ENCODE measurements around the gene ZMYND8. TPM values are rescaled to one million over a fixed set of nuclear protein-coding genes. Genes with fewer than 3 reads are reported as not detected.

ZMYND8 gene
- total RNA-seq, 3 donors from 2014 or later = 62.1 to 64.9 (median 62.1) TPM

DNA sequence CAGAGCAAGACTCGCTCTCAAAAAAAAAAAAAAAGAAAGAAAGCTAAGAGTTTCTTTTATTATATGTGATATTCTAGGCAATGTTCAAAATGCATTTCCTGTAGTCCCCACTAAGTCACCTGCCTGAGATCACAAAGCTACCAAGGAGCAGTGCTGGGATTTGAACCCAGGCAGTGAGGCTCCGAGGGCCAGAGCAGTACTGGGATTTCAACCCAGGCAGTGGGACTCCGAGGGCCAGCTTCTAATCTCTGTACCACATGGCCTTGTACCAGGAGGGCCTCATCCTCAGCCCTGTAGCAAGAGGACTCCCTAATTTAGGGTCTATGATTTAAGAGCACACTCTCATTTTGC, 39.7 kb downstream of the ZMYND8 start:
- DNase-seq = no peak
- Histone ChIP-seq H3K36me3 (ENCODE audit: low read depth) (no peaks in the 10 kb centered on the region), H3K4me1 (ENCODE audit: low read depth) (peaks cover 61% of the 10 kb centered on the region), H3K9me3 (no peaks in the 10 kb centered on the region), H3K4me3 (no peak overlapping the region)
- intact Hi-C loops (cut with DNase I, micrococcal nuclease) = loop anchor here in 1 of 2 donors (5.0 kb wide), 1 partner anchor 41 kb away; the partner anchor contains the start of gene ZMYND8
- ATAC-seq = no peak
- TF ChIP-seq CTCF (IDR thresholded peaks at IDR 0.05) = no peak

- intact Hi-C loops (cut with DNase I, micrococcal nuclease) = loop anchor here in 1 of 2 donors (5.0 kb wide), 1 partner anchor 42 kb away; the partner anchor contains the start of gene ZMYND8
- TF ChIP-seq CTCF (IDR thresholded peaks at IDR 0.05) = no peak
- Histone ChIP-seq H3K4me3 (no peak overlapping the region), H3K9me3 (no peaks in the 10 kb centered on the region), H3K4me1 (ENCODE audit: low read depth) (peaks cover 48% of the 10 kb centered on the region), H3K36me3 (ENCODE audit: low read depth) (no peaks in the 10 kb centered on the region)
- DNase-seq (no peak), ATAC-seq (no peak)
These were observed 41.0 kb downstream of the ZMYND8 start for GRCh38 chr20:47315339-47316056.

DNA sequence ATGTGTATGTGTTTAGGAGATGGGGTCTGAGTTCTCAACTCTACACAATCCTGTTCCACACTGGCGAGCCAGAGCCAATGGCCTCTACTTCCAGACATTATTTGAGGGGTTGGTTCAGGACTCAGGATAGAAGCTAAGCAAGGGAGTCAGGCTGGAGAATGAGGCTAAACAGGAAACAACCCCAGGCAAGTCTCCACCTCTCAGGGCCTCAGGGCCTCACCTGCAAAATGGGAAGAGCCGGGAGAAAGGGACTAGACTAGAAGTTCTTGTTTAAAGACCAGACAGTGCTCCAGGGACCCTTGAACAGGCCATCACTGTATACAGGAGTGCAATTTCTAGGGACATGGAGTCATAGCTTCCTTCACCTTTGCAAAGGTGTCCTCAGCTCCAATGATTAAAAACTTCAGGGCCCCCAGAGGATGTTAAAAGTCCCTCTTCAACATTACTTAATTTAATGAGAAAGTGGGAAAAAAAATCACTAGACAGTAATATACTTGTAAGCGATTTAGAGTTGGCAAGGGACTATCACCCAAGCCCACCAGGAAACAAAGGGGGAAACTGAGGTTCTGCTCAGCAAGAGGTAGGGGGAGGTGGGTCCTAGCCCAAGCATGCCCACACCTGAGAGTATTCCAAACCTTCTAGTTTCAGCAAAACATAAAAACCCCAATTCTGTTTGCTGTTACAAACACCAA, 41.7 kb downstream of the ZMYND8 start:
- no peak for TF ChIP-seq CTCF (IDR thresholded peaks at IDR 0.05)
- Histone ChIP-seq H3K4me3 (no peak overlapping the region), H3K4me1 (ENCODE audit: low read depth) (peaks cover 41% of the 10 kb centered on the region), H3K9me3 (no peaks in the 10 kb centered on the region), H3K36me3 (ENCODE audit: low read depth) (no peaks in the 10 kb centered on the region)
- DNase-seq (no peak), ATAC-seq (no peak)
- intact Hi-C loops (cut with DNase I, micrococcal nuclease) = loop anchor here in 1 of 2 donors (5.0 kb wide), 1 partner anchor 43 kb away; the partner anchor contains the start of gene ZMYND8

DNA sequence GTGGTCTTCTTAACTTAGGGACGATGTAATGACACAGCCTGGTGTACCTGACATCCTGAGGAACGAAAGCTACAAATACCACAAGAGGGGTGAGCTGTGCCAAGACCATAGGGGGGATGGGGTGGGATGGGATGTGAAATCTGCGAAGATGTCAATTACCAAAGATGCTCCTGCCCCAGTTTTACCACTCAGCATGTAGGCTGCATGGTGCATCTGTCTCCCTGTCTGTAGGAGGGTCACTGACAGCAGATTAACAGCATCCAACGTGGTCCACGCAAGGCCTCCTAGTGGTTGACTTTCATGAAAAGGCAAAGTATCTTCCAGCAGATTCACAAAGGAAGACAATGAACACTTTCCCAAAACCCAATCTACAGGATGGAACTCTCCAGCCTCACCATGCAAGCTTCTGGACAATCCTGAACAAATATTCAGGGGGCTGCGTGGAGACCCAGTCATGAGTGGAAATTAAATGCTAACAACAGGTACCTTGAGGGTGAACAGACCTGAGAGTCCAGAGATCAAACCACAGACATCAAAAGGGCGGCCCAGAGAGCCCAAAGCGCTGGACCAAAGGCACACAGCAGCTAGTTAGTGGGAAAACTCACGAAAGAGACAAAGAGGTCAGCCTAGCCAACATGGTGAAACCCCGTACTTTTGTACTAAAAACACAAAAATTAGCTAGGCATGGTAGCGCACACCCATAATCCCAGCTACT, 44.4 kb downstream of the ZMYND8 start:
- no peaks in the 10 kb centered on the region for H3K36me3 ChIP-seq (ENCODE audit: low read depth)
- intact Hi-C loops (cut with DNase I, micrococcal nuclease) = no loop called here
- no peak for TF ChIP-seq CTCF (IDR thresholded peaks at IDR 0.05)
- ATAC-seq = no peak
- H3K4me3 ChIP-seq = no peak overlapping the region
- no peak for DNase-seq
- H3K4me1 ChIP-seq (ENCODE audit: low read depth) = peaks cover 15% of the 10 kb centered on the region
- no peaks in the 10 kb centered on the region for H3K9me3 ChIP-seq

- intact Hi-C loops (cut with DNase I, micrococcal nuclease) = no loop called here
- Histone ChIP-seq H3K4me3 (no peak overlapping the region), H3K36me3 (ENCODE audit: low read depth) (no peaks in the 10 kb centered on the region), H3K4me1 (ENCODE audit: low read depth) (peaks cover 9% of the 10 kb centered on the region), H3K9me3 (no peaks in the 10 kb centered on the region)
- DNase-seq (no peak), ATAC-seq (no peak)
- no peak for TF ChIP-seq CTCF (IDR thresholded peaks at IDR 0.05)
These were observed 45.3 kb downstream of the ZMYND8 start for GRCh38 chr20:47311211-47311610.
